WI38 (cell line): ENCODE measurements around the gene TMEM168.

Experiments
- H3K4me3 ChIP-seq: 2 replicates; pipeline ENCODE4 v1.5.1; 2011; ENCODE audit warnings: low read depth, mild to moderate bottlenecking, control low read depth, low read length
- TF ChIP-seq, protein P1 (sequence below): IDR thresholded peaks from 2 replicates; pipeline ENCODE4 v1.5.1; 2012; ENCODE audit warnings: low read depth, mild to moderate bottlenecking, control low read depth, low read length

The TMEM168 gene

DNA sequence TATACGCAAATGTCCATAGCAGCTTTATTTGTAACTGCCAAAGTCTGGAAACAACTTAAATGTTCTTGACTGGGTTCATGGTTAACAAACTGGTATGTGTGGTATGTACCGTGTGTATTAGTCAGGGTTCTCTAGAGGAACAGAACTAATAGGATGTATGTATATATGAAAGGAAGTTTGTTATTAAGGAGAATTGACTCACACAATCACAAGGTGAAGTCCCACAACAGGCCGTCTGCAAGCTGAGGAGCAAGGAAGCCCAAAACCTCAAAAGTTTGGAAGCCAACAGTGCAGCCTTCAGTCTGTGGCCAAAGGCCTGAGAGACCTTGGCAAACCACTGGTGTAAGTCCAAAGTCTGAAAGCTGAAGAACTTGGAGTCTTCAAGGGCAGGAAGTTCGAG, 66.8 kb downstream of the TMEM168 start:
- H3K4me3 ChIP-seq, result no peak overlapping the region

DNA sequence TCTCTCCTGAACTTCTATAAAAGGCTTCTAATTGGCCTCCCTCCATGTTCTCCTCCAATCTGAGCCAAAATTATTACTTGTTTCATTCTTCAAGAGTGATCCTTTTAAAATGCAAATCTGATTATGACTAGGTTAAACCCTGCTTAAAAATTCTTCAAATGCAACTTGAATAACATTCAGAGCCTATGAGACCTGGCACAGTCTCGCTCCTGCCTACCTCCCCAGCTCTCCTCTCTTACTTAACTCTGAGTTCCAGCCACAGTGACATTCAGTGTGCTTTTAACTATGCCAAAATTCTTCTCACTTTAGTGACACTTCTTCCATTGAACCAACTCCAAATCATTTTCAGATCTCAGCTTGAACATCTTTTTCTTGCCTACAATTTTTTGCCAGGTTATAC, 68.8 kb downstream of the TMEM168 start:
- no peak overlapping the region for H3K4me3 ChIP-seq
- TF ChIP-seq, protein P1, sequence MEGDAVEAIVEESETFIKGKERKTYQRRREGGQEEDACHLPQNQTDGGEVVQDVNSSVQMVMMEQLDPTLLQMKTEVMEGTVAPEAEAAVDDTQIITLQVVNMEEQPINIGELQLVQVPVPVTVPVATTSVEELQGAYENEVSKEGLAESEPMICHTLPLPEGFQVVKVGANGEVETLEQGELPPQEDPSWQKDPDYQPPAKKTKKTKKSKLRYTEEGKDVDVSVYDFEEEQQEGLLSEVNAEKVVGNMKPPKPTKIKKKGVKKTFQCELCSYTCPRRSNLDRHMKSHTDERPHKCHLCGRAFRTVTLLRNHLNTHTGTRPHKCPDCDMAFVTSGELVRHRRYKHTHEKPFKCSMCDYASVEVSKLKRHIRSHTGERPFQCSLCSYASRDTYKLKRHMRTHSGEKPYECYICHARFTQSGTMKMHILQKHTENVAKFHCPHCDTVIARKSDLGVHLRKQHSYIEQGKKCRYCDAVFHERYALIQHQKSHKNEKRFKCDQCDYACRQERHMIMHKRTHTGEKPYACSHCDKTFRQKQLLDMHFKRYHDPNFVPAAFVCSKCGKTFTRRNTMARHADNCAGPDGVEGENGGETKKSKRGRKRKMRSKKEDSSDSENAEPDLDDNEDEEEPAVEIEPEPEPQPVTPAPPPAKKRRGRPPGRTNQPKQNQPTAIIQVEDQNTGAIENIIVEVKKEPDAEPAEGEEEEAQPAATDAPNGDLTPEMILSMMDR, result no peak

More for the DNA sequence above, 66.8 kb downstream of the TMEM168 start:
- TF ChIP-seq, protein P1, result no peak

DNA sequence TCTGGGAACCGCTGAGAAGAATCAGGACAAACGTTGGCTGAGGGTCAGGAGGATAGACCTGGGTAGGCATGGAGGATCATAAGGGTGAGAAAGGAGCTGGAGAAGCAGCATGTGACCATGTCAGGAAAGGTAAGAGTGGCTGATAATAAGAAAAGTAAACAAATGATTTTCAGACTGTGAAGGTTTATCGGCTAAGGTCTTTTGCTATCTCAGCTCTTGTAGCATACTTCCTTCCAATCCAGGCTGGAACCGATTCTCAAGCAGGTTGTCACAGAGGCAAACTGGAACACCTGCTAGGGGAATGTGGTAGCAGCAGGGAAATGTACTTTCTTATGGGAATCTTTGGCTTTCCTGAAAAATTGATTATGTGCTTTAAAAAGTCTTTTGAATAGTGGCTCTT, 74.7 kb downstream of the TMEM168 start:
- H3K4me3 ChIP-seq, result no peak overlapping the region
- TF ChIP-seq, protein P1, result no peak

DNA sequence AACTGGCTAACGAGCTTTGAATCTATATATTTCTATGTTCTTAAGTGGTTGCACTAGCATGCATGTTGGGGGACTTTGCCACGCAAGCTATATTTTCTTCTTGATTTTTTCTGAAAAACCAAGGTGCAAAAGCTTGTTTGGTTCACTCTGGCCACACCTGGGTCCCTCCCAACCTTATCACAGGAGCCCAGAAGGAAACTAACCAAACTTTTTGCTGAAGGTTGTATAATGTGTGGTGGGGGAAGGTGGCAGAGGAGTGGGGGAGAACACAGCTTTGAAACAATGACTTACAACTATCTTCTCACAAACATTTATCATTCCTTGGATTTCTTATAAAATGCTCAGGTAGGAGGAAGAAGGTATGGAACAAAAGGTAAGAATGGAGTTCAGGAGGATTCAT, 75.3 kb downstream of the TMEM168 start:
- no peak overlapping the region for H3K4me3 ChIP-seq
- TF ChIP-seq, protein P1, result no peak
